Measurements from ENCODE around the gene CHP2. TPM values are rescaled to one million over a fixed set of nuclear protein-coding genes. Genes with fewer than 3 reads are reported as not detected.
"Not testable (repeated sequence)": the region's sequence is repeated elsewhere in the genome, so short reads cannot be mapped to it uniquely, and the experiment has no call there.

The CHP2 gene
- total RNA-seq, 1 donor from 2014 or later = 0.80 TPM

- no peak overlapping the region for H3K27ac ChIP-seq
- DNase-seq (no peak), ATAC-seq (no peak)
- no peaks in the 10 kb centered on the region for H3K9me3 ChIP-seq
- peaks cover 6% of the 10 kb centered on the region for H3K27me3 ChIP-seq (ENCODE audit: low read depth)
- TF ChIP-seq CTCF (IDR thresholded peaks at IDR 0.05) = no peak
- H3K4me1 ChIP-seq = no peaks in the 10 kb centered on the region
- no peaks in the 10 kb centered on the region for H3K36me3 ChIP-seq
- intact Hi-C loops (cut with DNase I) = no loop called here
- H3K4me3 ChIP-seq = no peak overlapping the region
Observed at GRCh38 chr16:23739516-23739915, 15.3 kb upstream of the CHP2 start.

- intact Hi-C loops (cut with DNase I) = no loop called here
- Histone ChIP-seq H3K9me3 (no peaks in the 10 kb centered on the region), H3K27me3 (ENCODE audit: low read depth) (peaks cover 6% of the 10 kb centered on the region), H3K4me3 (no peak overlapping the region), H3K27ac (no peak overlapping the region), H3K36me3 (no peaks in the 10 kb centered on the region), H3K4me1 (no peaks in the 10 kb centered on the region)
- no peak for TF ChIP-seq CTCF (IDR thresholded peaks at IDR 0.05)
- ATAC-seq (no peak), DNase-seq (no peak)
Observed at GRCh38 chr16:23741675-23742303, 13.0 kb upstream of the CHP2 start.

- no peak overlapping the region for H3K4me3 ChIP-seq
- no peak for ATAC-seq
- H3K4me1 ChIP-seq = no peaks in the 10 kb centered on the region
- no peak for DNase-seq
- no peaks in the 10 kb centered on the region for H3K36me3 ChIP-seq
- intact Hi-C loops (cut with DNase I) = no loop called here
- H3K27me3 ChIP-seq (ENCODE audit: low read depth) = peaks cover 11% of the 10 kb centered on the region
- H3K27ac ChIP-seq = no peak overlapping the region
- TF ChIP-seq CTCF (IDR thresholded peaks at IDR 0.05) = no peak
- no peaks in the 10 kb centered on the region for H3K9me3 ChIP-seq
Observed at GRCh38 chr16:23742766-23743165, 12.1 kb upstream of the CHP2 start.

- ATAC-seq (no peak), DNase-seq (no peak)
- Histone ChIP-seq H3K27me3 (ENCODE audit: low read depth) (peaks cover 5% of the 10 kb centered on the region), H3K36me3 (no peaks in the 10 kb centered on the region), H3K9me3 (no peaks in the 10 kb centered on the region), H3K4me1 (no peaks in the 10 kb centered on the region), H3K4me3 (no peak overlapping the region), H3K27ac (no peak overlapping the region)
- TF ChIP-seq CTCF (IDR thresholded peaks at IDR 0.05) = no peak
- intact Hi-C loops (cut with DNase I) = no loop called here
Observed at GRCh38 chr16:23745263-23745662, 9.6 kb upstream of the CHP2 start.

GRCh38 chr16:23748630-23749029, 6.2 kb upstream of the CHP2 start:
- Histone ChIP-seq H3K9me3 (no peaks in the 10 kb centered on the region), H3K27ac (no peak overlapping the region), H3K4me3 (no peak overlapping the region), H3K27me3 (ENCODE audit: low read depth) (peaks cover 10% of the 10 kb centered on the region), H3K4me1 (no peaks in the 10 kb centered on the region), H3K36me3 (no peaks in the 10 kb centered on the region)
- intact Hi-C loops (cut with DNase I) = no loop called here
- ATAC-seq (no peak), DNase-seq (no peak)
- no peak for TF ChIP-seq CTCF (IDR thresholded peaks at IDR 0.05)

GRCh38 chr16:23751053-23751452, 3.8 kb upstream of the CHP2 start:
- H3K9me3 ChIP-seq; H3K36me3 ChIP-seq; DNase-seq; H3K27ac ChIP-seq; H3K4me1 ChIP-seq; intact Hi-C loops (cut with DNase I); ATAC-seq; H3K4me3 ChIP-seq: not testable (repeated sequence)
- H3K27me3 ChIP-seq (ENCODE audit: low read depth) = peaks cover 35% of the 10 kb centered on the region
